Endothelial cell of umbilical vein (primary cell): ENCODE measurements around the gene MED28. TPM values are rescaled to one million over a fixed set of nuclear protein-coding genes. Genes with fewer than 3 reads are reported as not detected.
A peak's percentile ranks its signal among the peaks of the same experiment; 100 is the strongest.

Experiments
- BruUV-seq: library from RNA; stranded (reverse); fragments of 400-500 nt; replicated peaks from 2 replicates; lab custom pipeline; 2021; lab: Mats Ljungman, UMichigan
- CTCF ChIA-PET: fragments of 300-600, 350-600 bp; sonication (Branson Sonifier 250); formaldehyde crosslinking; loops from one replicate; lab custom pipeline; 2021; ENCODE audit warnings: antibody characterized with exemption, inconsistent platforms; lab: Charles Lee
- POLR2A ChIA-PET: fragments of 300-600, 350-600 bp; sonication (Branson Sonifier 250); formaldehyde crosslinking; loops from one replicate; lab custom pipeline; 2021; ENCODE audit warnings: antibody characterized with exemption, inconsistent platforms; lab: Charles Lee
- DNase-seq: peaks from one replicate; pipeline ENCODE4 v3.0.0-alpha.2; 2011; ENCODE audit warnings: low read depth, low spot score
- FAIRE-seq: peaks from 2 replicates; lab custom pipeline; 2011; peaks lifted over from hg19 to GRCh38; lab: Jason Lieb, UNC
- H2AFZ ChIP-seq: 2 replicates; pipeline ENCODE4 v1.6.0; 2012; ENCODE audit warnings: low read depth, low read length, control low read depth, inconsistent platforms
- H3K27ac ChIP-seq: 2 replicates; pipeline ENCODE4 v1.5.1; 2011; ENCODE audit warnings: low read depth, mild to moderate bottlenecking, control low read depth, low read length, moderate library complexity; ENCODE audit not compliant: insufficient read depth
- H3K27me3 ChIP-seq, 2 experiments: 2 replicates each; pipeline versions ENCODE4 v1.6.0 to v1.6.1; 2011; ENCODE audit warnings: low read length in 2 of 2, mixed read lengths in 1 of 2; ENCODE audit not compliant: control insufficient read depth in 2 of 2, insufficient read depth in 2 of 2
- H3K36me3 ChIP-seq, 2 experiments: 2 replicates in 1 of 2; 3 replicates in 1 of 2; pipeline ENCODE4 v1.5.1; 2011; ENCODE audit warnings: low read length in 2 of 2, mild to moderate bottlenecking in 1 of 2, moderate library complexity in 1 of 2; ENCODE audit not compliant: control insufficient read depth in 2 of 2, insufficient read depth in 2 of 2; ENCODE audit errors: extremely low read depth in 1 of 2
- H3K4me1 ChIP-seq: 3 replicates; pipeline ENCODE4 v1.5.1; 2011; ENCODE audit warnings: mild to moderate bottlenecking, low read length; ENCODE audit not compliant: control insufficient read depth, insufficient read depth; ENCODE audit errors: extremely low read depth
- H3K4me2 ChIP-seq: 2 replicates; pipeline ENCODE4 v1.6.1; 2011; ENCODE audit warnings: low read length, control low read depth, mixed read lengths; ENCODE audit not compliant: insufficient read depth
- H3K4me3 ChIP-seq, 3 experiments: fragments of 200-600 bp in 1 of 3; sonication (generic), shearing (Covaris generic) in 1 of 3; replicated peaks in 1 of 3; 2 replicates each; pipeline ENCODE4 v1.5.1; 2011 to 2016; ENCODE audit warnings: control low read depth in 3 of 3, low read length in 3 of 3, mild to moderate bottlenecking in 2 of 3, inconsistent platforms in 1 of 3, low read depth in 1 of 3, moderate library complexity in 1 of 3; ENCODE audit not compliant: insufficient read depth in 1 of 3
- H3K79me2 ChIP-seq: 2 replicates; pipeline ENCODE4 v1.6.0; 2012; ENCODE audit warnings: low read length, inconsistent platforms; ENCODE audit not compliant: control insufficient read depth, insufficient read depth
- H3K9ac ChIP-seq: replicated peaks from 2 replicates; pipeline ENCODE3; 2011; ENCODE audit warnings: low read length, control low read depth; ENCODE audit not compliant: insufficient read depth; ENCODE audit errors: extremely low read depth
- H3K9me1 ChIP-seq: replicated peaks from 3 replicates; pipeline ENCODE4 v1.6.0; 2011; ENCODE audit warnings: mild to moderate bottlenecking, low read length; ENCODE audit not compliant: control insufficient read depth, insufficient read depth; ENCODE audit errors: extremely low read depth
- H3K9me3 ChIP-seq: replicated peaks from 2 replicates; pipeline ENCODE4 v1.5.1; 2012; ENCODE audit warnings: low read length, inconsistent platforms; ENCODE audit not compliant: control insufficient read depth, insufficient read depth
- H4K20me1 ChIP-seq: replicated peaks from 2 replicates; pipeline ENCODE3; 2011; ENCODE audit warnings: mild to moderate bottlenecking, low read length; ENCODE audit not compliant: control insufficient read depth, insufficient read depth; ENCODE audit errors: extremely low read depth
- CTCF ChIP-seq, 2 donors: IDR thresholded peaks; 1 replicate in 1 of 2; 2 replicates in 1 of 2; pipeline ENCODE4 v1.5.1; 2011; ENCODE audit warnings: low read length in 2 of 2, mild to moderate bottlenecking in 2 of 2, moderate library complexity in 2 of 2, control low read depth in 1 of 2, inconsistent platforms in 1 of 2, low read depth in 1 of 2; ENCODE audit not compliant: insufficient read depth in 1 of 2; ENCODE audit errors: extremely low read depth in 1 of 2
- EZH2 ChIP-seq: IDR thresholded peaks from 2 replicates; pipeline ENCODE4 v1.6.1; 2012; ENCODE audit warnings: borderline replicate concordance, low read depth, mild to moderate bottlenecking, moderate library complexity, low read length, inconsistent platforms; ENCODE audit not compliant: severe bottlenecking
- FOS ChIP-seq: IDR thresholded peaks from 2 replicates; pipeline ENCODE4 v1.6.1; 2011; ENCODE audit warnings: mild to moderate bottlenecking, low read length, moderate library complexity, borderline replicate concordance; ENCODE audit not compliant: insufficient read depth
- GATA2 ChIP-seq: IDR thresholded peaks from 2 replicates; pipeline ENCODE4 v1.7.0; 2011; ENCODE audit warnings: low read depth, mild to moderate bottlenecking, moderate library complexity, mixed read lengths, low read length; ENCODE audit not compliant: insufficient read length, insufficient read depth
- JUN ChIP-seq: IDR thresholded peaks from 2 replicates; pipeline ENCODE4 v1.6.1; 2011; ENCODE audit warnings: borderline replicate concordance, low read depth; ENCODE audit not compliant: insufficient read length, insufficient read depth
- MAX ChIP-seq: IDR thresholded peaks from 2 replicates; pipeline ENCODE4 v1.6.1; 2011; ENCODE audit not compliant: insufficient read depth, insufficient read length
- MYC ChIP-seq: IDR thresholded peaks from one replicate; pipeline ENCODE4 v1.6.1; 2011; ENCODE audit warnings: mild to moderate bottlenecking, low read depth, low read length
- POLR2A ChIP-seq: IDR thresholded peaks from 2 replicates; pipeline ENCODE4 v1.6.1; 2012; ENCODE audit warnings: low read depth, mild to moderate bottlenecking, control low read depth, low read length
- POLR2AphosphoS5 ChIP-seq: IDR thresholded peaks from 2 replicates; pipeline ENCODE4 v1.6.1; 2012; ENCODE audit warnings: low read depth, mild to moderate bottlenecking, control low read depth, low read length, moderate library complexity; ENCODE audit not compliant: insufficient read depth
- dilution Hi-C: fragments of 300-500 bp; cut with MboI; formaldehyde crosslinking; loops from one replicate; pipeline ENCODE4 v1.15.0; 2019; ENCODE audit warnings: low sequenced_read_pairs; ENCODE audit not compliant: extremely low pct_ligation_motif_present
- intact Hi-C: fragments of 100-400 bp; cut with micrococcal nuclease; formaldehyde crosslinking; loops from one replicate; pipeline ENCODE4 v1.10.0; 2022
- polyA plus RNA-seq, 4 experiments: library from polyadenylated mRNA; depleted of rRNA in 3 of 4; stranded (reverse) in 3 of 4; unstranded in 1 of 4; fragments of >200 nt; gene quantifications; 2 replicates each; pipeline versions ENCODE4 v1.2.1 to v1.2.3, GENCODE V29; 2011 to 2012; ENCODE audit warnings: missing spikeins in 1 of 4
- total RNA-seq: library from RNA; stranded (reverse); gene quantifications from 2 replicates; pipeline ENCODE4 v1.2.3, GENCODE V29; 2021

Gene MED28
- total and polyA plus RNA-seq, 2 donors (not counting 3 experiments of a cell fraction or from before 2014, with no cell fraction given), result 10.0 to 49.1 TPM

GRCh38 chr4:17578482-17578891 lies 36.0 kb upstream of the MED28 start:
- DNase-seq, result peak; percentile 41
- Histone ChIP-seq H3K36me3 (peaks cover 5 to 9% of the 10 kb centered on the region in 2 experiments), H2AFZ (no peak overlapping the region), H3K79me2 (no peaks in the 10 kb centered on the region), H3K9me1 (no peaks in the 10 kb centered on the region), H3K27me3 (no peaks in the 10 kb centered on the region), H3K9ac (no peak overlapping the region), H4K20me1 (no peaks in the 10 kb centered on the region), H3K4me2 (peak overlapping the region; percentile 81), H3K9me3 (no peaks in the 10 kb centered on the region), H3K27ac (no peak overlapping the region), H3K4me1 (peaks cover 36% of the 10 kb centered on the region), H3K4me3 (peak overlapping the region in 2 of 3 experiments; percentile 61 to 96)
- TF ChIP-seq GATA2 (no peak), MAX (no peak), FOS (no peak), POLR2A (no peak), CTCF (IDR thresholded peaks at IDR 0.05; ENCODE audit: extremely low read depth in 1 of 2, insufficient read depth in 1 of 2, low read depth in 1 of 2, low read length in 2 of 2) (no peak), EZH2 (no peak), MYC (no peak), POLR2AphosphoS5 (no peak), JUN (no peak)
- peak; percentile 15 for FAIRE-seq
- ChIA-PET POLR2A (no interaction called here), CTCF (interaction anchor here (1.0 to 1.3 kb wide), 3 partner anchors 25 to 106 kb away, joined by 3 to 4 read pairs (median 3); no protein-coding TSS in a partner anchor)
- dilution Hi-C loops (no loop called here), intact Hi-C loops (no loop called here)
- BruUV-seq, result no TSS peak
